ENCODE results near the gene SP5.
"Not testable (repeated sequence)": the region's sequence is repeated elsewhere in the genome, so short reads cannot be mapped to it uniquely, and the experiment has no call there.

SP5 gene

GRCh38 chr2:170739048-170739447 is 23.9 kb downstream of the SP5 start:
- DNase-seq (ENCODE audit: low read depth in 2 of 2), result no peak

- no peak for DNase-seq (ENCODE audit: low read depth in 2 of 2)
These were observed 24.4 kb downstream of the SP5 start for GRCh38 chr2:170739507-170740046.

DNA sequence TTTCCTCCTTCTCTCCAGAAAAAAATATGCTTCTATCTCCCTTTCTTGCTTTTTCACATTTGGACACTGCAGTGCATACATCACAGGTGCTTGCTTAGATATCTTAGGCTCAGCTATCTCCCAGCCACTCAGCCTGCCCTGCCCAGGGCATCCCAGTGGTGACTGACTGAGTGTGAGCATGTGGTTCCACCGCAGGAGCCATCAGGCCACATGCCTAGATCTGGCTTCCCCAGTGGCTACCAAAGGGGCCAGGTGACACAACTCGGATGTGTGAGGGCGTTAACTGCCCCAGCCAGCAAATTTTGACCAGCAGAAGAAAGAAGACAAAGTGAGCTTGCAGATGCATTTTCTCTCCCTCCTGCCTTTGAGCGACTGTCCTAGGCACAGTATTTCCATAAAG is 25.5 kb downstream of the SP5 start:
- no peak for DNase-seq (ENCODE audit: low read depth in 2 of 2)

GRCh38 chr2:170742000-170742399 is 26.9 kb downstream of the SP5 start:
- no peak for DNase-seq (ENCODE audit: low read depth in 2 of 2)

- no peak for DNase-seq (ENCODE audit: low read depth in 2 of 2)
These were observed 27.9 kb downstream of the SP5 start for GRCh38 chr2:170742896-170743529.

- DNase-seq (ENCODE audit: low read depth in 2 of 2), result no peak
These were observed 28.5 kb downstream of the SP5 start for GRCh38 chr2:170743530-170744239.

DNA sequence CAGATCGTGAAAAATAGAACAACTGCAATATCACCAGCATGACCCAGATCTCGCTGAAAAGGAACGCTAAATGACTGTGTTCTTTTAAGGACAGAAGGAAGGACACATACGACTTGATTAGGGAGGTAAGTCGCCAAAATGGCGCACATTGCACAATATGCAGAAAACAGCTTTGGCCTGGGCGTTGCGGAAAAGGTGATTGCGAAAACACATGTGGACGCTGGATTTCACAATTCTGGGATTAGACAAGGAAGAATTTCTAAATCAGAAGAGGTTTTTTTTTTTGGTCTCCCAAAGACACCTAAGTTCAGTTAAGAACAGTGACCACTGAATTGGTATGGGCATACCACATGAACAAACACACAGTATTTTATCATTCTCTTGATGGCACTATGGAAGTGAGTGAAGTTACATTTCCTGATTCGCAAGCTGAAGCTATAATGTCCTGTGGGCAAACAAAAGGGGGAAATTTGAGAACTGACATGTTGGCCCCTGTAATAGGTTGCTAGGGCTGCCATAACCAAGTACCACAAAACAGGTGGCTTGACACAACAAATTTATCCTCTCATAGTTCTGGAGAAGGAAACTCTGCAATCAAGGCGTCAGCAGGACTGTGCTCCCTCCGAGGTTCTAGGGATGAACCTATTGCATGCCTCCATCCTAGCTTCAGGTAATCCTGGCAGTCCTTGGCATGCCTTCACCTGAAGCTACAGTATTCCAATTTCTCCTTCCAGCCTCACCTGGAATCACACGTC is 29.3 kb downstream of the SP5 start:
- DNase-seq (ENCODE audit: low read depth in 2 of 2), result no peak

GRCh38 chr2:170745305-170745704 is 30.2 kb downstream of the SP5 start:
- DNase-seq (ENCODE audit: low read depth in 2 of 2), result no peak

- DNase-seq (ENCODE audit: low read depth in 2 of 2), result no peak
These were observed 32.8 kb downstream of the SP5 start for GRCh38 chr2:170747921-170748320.

- not testable (repeated sequence) for DNase-seq (ENCODE audit: low read depth in 2 of 2)
These were observed 36.4 kb downstream of the SP5 start for GRCh38 chr2:170751555-170751954.

DNA sequence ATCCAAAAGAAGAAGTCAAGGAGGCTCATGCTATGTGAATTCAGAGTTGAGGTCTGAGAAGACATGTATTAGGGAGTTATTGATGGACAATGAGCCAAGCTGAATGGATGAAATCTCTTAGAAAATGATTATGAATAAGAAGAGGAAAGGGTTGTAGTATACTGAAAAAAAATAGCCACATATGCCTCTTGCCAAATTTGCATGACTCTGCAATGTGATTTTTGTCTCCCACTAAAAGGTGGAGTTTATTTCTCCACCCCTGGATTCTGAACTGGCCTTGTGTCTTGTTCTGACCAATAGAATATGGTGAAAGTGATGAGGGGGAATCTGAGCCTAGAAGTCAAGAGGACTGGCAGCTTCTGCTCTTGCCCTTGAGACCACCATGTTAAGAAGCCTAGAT is 46.4 kb downstream of the SP5 start:
- no peak for DNase-seq (ENCODE audit: low read depth in 2 of 2)

DNA sequence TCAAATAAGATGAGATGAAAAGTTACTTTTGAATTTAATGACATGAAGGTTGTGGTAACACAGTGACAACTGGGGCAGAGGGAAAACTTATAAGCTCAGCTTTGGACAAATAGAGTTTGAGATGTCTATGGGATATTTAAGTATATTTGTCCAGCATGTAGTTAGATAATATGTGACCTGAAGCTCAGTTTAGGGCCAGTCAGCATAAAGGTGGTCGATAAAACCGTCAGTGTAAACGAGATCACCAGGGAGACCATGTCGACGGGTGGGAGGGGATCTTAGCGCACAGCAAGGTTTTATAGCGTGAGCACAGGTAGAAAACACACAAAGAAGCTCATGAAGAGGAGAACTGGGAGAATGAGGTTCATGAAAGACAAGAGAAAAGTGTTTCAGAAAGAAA is 47.6 kb downstream of the SP5 start:
- no peak for DNase-seq (ENCODE audit: low read depth in 2 of 2)

- DNase-seq (ENCODE audit: low read depth in 2 of 2), result no peak
These were observed 48.1 kb downstream of the SP5 start for GRCh38 chr2:170763232-170763631.

DNA sequence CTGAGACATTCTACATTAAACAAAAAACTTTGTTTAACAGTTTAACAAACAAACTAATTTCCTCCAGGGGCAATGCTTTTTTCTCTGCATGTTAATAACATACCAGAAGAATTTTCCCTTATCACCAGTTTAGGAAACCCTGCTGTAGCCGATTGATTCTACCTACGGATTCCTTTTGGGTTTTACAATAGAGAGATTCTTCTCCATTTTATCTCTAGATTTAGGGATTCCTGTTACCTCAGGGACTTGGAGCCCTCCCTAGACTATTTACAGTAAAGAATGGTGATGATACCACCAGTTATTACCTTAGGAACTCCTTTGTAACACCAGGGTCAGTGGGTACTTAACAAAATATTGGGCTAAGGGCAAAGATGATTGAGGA is 49.7 kb downstream of the SP5 start:
- no peak for DNase-seq (ENCODE audit: low read depth in 2 of 2)

DNA sequence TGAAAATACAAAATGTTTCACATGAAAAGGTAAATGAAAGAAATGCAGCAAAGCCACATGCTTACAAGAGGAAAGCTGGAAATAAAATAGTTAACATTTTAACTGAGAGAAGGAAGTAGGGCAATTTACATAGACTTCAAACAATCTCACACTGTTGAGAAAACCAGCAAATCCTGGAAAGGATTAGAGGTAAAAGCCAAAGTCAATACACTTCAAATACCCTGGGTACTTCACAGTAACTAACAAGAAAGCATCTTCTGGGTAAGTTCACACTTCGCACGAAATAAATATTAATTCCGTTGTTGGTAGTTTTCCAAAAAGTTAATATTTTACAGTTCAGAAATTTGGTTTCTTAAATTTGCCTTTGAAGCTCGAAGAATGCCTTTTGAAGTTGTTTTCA is 51.6 kb downstream of the SP5 start:
- no peak for DNase-seq (ENCODE audit: low read depth in 2 of 2)
